Stimulated activated effector memory CD8-positive, alpha-beta T cell treated with anti-CD3 and anti-CD28 coated beads, Interleukin-12 subunit alpha, Interleukin-12 subunit beta, amount 100 ng/mL, for 72 hours (primary cell): ENCODE results near the gene RWDD1.
A peak's percentile ranks its signal among the peaks of the same experiment; 100 is the strongest.

ENCODE experiments used
- ATAC-seq: fragments of 150-1000 bp; cut with Tn5 transposase; 2 replicates; pipeline ENCODE4 v1.10.0; 2021
- DNase-seq, 2 donors: peaks; one replicate each; pipeline ENCODE4 v3.0.0; 2021 to 2022; ENCODE audit warnings: low spot score in 2 of 2
- H3K27ac Mint-ChIP-seq: one replicate; pipeline ENCODE4 v1.8.0; 2022; ENCODE audit warnings: mild to moderate bottlenecking, mixed read lengths
- H3K36me3 Mint-ChIP-seq: one replicate; pipeline ENCODE4 v1.8.0; 2022; ENCODE audit warnings: mild to moderate bottlenecking, mixed read lengths
- H3K4me1 Mint-ChIP-seq: one replicate; pipeline ENCODE4 v1.8.0; 2022; ENCODE audit warnings: mixed read lengths
- H3K4me3 Mint-ChIP-seq: one replicate; pipeline ENCODE4 v1.8.0; 2022; ENCODE audit warnings: mild to moderate bottlenecking, mixed read lengths
- H3K9me3 Mint-ChIP-seq: one replicate; pipeline ENCODE4 v1.8.0; 2022; ENCODE audit warnings: mixed read lengths

RWDD1 gene

GRCh38 chr6:116547358-116547757 lies 23.9 kb upstream of the RWDD1 start:
- no peaks in the 10 kb centered on the region for H3K36me3 Mint-ChIP-seq
- H3K27ac Mint-ChIP-seq: no peak overlapping the region
- no peaks in the 10 kb centered on the region for H3K4me1 Mint-ChIP-seq
- DNase-seq (no peak), ATAC-seq (no peak)
- no peaks in the 10 kb centered on the region for H3K9me3 Mint-ChIP-seq
- H3K4me3 Mint-ChIP-seq: no peak overlapping the region

DNA sequence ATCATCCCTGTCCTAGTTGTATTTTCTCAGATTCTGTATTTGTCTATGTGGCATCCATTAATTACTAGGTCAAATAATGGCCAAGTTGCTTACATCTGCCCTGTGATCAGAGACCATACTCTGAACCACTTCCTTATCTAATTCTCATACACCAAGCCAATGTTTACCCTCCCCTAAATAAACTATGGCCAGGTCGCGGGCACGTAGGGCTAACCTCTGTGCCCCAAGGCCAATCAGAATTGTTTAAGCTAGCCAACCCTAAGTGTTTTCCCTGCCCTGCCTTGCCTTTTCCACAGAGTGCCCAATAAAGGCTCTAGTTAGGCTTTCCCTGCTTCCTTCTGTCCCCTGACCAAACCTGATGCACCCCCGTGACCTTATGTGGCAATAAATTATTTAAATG lies 20.5 kb upstream of the RWDD1 start:
- Mint-ChIP-seq H3K36me3 (no peaks in the 10 kb centered on the region), H3K4me3 (no peak overlapping the region), H3K9me3 (no peaks in the 10 kb centered on the region), H3K27ac (no peak overlapping the region), H3K4me1 (no peaks in the 10 kb centered on the region)
- DNase-seq (no peak), ATAC-seq (no peak)

DNA sequence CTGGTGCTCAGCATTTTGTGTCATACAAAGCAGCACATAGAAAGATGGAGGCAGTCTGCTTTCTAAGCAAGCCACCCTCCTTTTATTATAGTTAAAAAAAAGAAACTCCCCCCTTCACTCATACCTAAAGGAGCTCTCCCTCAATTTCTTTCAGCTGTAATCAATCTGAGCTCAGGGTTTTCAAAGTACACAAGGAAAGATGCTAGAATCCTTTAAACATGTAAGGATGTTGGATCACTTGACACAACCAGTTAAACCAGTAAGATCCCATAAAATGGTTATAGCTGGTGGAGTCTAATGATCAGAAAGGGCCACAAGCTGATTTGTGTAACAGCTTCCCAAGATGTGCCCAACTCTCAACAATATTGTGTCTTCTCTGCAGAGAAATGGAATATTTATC lies 17.9 kb upstream of the RWDD1 start, which contains the start of gene CALHM4:
CALHM4 (plus strand) TSS at position 301 of the 400 bp plus-strand sequence; CDS start at position 344, 43 bp downstream.
- Mint-ChIP-seq H3K36me3 (no peaks in the 10 kb centered on the region), H3K4me3 (no peak within 1 kb of the TSS), H3K4me1 (no peaks in the 10 kb centered on the region), H3K9me3 (no peaks in the 10 kb centered on the region), H3K27ac (no peak within 1 kb of the TSS)
- DNase-seq (no peak), ATAC-seq (no peak)

DNA sequence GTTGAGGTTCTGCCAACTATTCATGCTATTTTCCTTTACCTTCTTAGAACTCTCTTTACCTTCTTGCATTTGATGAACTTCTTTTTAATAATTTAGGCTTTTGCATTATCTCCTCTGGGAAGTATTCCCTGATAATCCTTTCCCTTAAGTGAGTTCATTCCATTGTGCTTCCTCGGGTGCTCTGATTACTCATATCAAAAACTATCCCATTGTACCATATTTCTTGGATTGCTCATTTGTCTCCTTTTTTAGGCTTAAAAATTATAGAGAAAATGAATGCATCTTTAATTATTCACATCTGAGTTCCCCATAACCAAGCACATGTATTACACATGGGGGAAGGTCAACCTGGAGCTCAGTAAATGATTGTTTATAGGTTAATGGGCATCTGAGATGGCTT lies 15.2 kb upstream of the RWDD1 start:
- H3K4me1 Mint-ChIP-seq: no peaks in the 10 kb centered on the region
- no peak overlapping the region for H3K4me3 Mint-ChIP-seq
- H3K9me3 Mint-ChIP-seq: no peaks in the 10 kb centered on the region
- no peaks in the 10 kb centered on the region for H3K36me3 Mint-ChIP-seq
- DNase-seq (no peak), ATAC-seq (no peak)
- H3K27ac Mint-ChIP-seq: no peak overlapping the region

- no peaks in the 10 kb centered on the region for H3K9me3 Mint-ChIP-seq
Observed at GRCh38 chr6:116556814-116557415, 14.4 kb upstream of the RWDD1 start.

GRCh38 chr6:116557893-116558292 lies 13.4 kb upstream of the RWDD1 start:
- Mint-ChIP-seq H3K27ac (no peak overlapping the region), H3K4me3 (no peak overlapping the region), H3K4me1 (no peaks in the 10 kb centered on the region), H3K9me3 (no peaks in the 10 kb centered on the region), H3K36me3 (no peaks in the 10 kb centered on the region)
- no peak for ATAC-seq
- DNase-seq: no peak

More at GRCh38 chr6:116556814-116557415, 14.4 kb upstream of the RWDD1 start:
- no peaks in the 10 kb centered on the region for H3K4me1 Mint-ChIP-seq
- DNase-seq (no peak), ATAC-seq (no peak)
- H3K36me3 Mint-ChIP-seq: no peaks in the 10 kb centered on the region
- H3K27ac Mint-ChIP-seq: no peak overlapping the region
- no peak overlapping the region for H3K4me3 Mint-ChIP-seq

GRCh38 chr6:116560130-116560529 lies 11.2 kb upstream of the RWDD1 start:
- no peaks in the 10 kb centered on the region for H3K36me3 Mint-ChIP-seq
- no peak overlapping the region for H3K4me3 Mint-ChIP-seq
- DNase-seq (no peak), ATAC-seq (no peak)
- no peaks in the 10 kb centered on the region for H3K4me1 Mint-ChIP-seq
- H3K27ac Mint-ChIP-seq: no peak overlapping the region
- H3K9me3 Mint-ChIP-seq: no peaks in the 10 kb centered on the region

- ATAC-seq (peak; percentile 67), DNase-seq (peak; percentile 43 to 81)
- Mint-ChIP-seq H3K4me3 (no peak overlapping the region), H3K36me3 (no peaks in the 10 kb centered on the region), H3K9me3 (no peaks in the 10 kb centered on the region), H3K27ac (no peak overlapping the region), H3K4me1 (no peaks in the 10 kb centered on the region)
Observed at GRCh38 chr6:116561377-116562018, 9.8 kb upstream of the RWDD1 start.

- H3K36me3 Mint-ChIP-seq: no peaks in the 10 kb centered on the region
- ATAC-seq (no peak), DNase-seq (no peak)
- H3K4me1 Mint-ChIP-seq: no peaks in the 10 kb centered on the region
- no peak overlapping the region for H3K4me3 Mint-ChIP-seq
- no peaks in the 10 kb centered on the region for H3K9me3 Mint-ChIP-seq
- no peak overlapping the region for H3K27ac Mint-ChIP-seq
Observed at GRCh38 chr6:116562019-116562403, 9.3 kb upstream of the RWDD1 start.

GRCh38 chr6:116562614-116563013 lies 8.7 kb upstream of the RWDD1 start:
- H3K4me1 Mint-ChIP-seq: no peaks in the 10 kb centered on the region
- no peak overlapping the region for H3K4me3 Mint-ChIP-seq
- H3K36me3 Mint-ChIP-seq: no peaks in the 10 kb centered on the region
- DNase-seq (no peak), ATAC-seq (no peak)
- no peak overlapping the region for H3K27ac Mint-ChIP-seq
- no peaks in the 10 kb centered on the region for H3K9me3 Mint-ChIP-seq

DNA sequence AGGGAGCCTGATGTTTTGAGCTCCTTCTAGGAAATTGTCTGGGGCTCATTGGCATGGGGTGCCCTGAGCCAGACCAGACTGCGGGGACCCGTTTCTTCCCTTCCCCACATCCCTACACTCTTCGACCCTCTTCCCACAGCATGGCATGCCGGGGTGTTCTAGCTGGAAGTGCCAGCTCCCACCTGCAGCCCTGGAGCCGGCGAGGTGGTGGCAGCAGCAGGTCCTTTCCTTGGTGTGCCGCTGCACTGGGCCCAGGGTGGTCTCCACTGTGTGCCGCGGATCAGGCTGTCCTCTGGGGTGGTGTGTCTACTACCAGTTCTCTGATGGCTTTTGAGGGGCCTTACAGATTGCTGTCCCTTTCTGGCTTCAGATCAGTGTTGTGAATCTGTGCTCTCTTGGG lies 7.5 kb upstream of the RWDD1 start:
- no peak overlapping the region for H3K4me3 Mint-ChIP-seq
- H3K9me3 Mint-ChIP-seq: no peaks in the 10 kb centered on the region
- DNase-seq (no peak), ATAC-seq (no peak)
- no peaks in the 10 kb centered on the region for H3K36me3 Mint-ChIP-seq
- no peak overlapping the region for H3K27ac Mint-ChIP-seq
- H3K4me1 Mint-ChIP-seq: no peaks in the 10 kb centered on the region

- DNase-seq: no peak
- Mint-ChIP-seq H3K4me3 (no peak overlapping the region), H3K27ac (no peak overlapping the region), H3K9me3 (no peaks in the 10 kb centered on the region), H3K4me1 (no peaks in the 10 kb centered on the region), H3K36me3 (no peaks in the 10 kb centered on the region)
- no peak for ATAC-seq
Observed at GRCh38 chr6:116564311-116564710, 7.0 kb upstream of the RWDD1 start.

- Mint-ChIP-seq H3K4me1 (no peaks in the 10 kb centered on the region), H3K27ac (no peak overlapping the region), H3K36me3 (no peaks in the 10 kb centered on the region), H3K4me3 (no peak overlapping the region), H3K9me3 (no peaks in the 10 kb centered on the region)
- no peak for DNase-seq
- peak; percentile 56 for ATAC-seq
Observed at GRCh38 chr6:116564921-116565872, 6.1 kb upstream of the RWDD1 start.

DNA sequence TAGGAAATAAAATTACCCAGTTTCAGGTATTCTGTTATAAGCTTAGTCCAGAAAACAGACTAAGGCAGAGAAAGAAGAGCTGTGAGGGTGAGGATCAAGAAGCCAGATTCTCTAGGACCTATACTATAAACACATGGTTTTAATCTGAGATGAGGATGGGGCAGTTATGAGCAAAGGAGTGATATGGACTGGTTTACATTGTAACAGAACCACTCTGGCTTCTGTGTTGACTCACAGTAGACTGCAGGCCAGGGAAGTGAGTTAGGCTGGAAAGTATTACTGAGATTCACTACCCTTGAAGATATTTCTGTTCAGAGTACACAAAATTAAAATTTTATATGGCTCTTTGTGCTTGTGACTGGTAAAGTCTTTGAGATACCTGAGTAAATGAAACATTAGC lies 3.2 kb upstream of the RWDD1 start:
- Mint-ChIP-seq H3K4me1 (peaks cover 18% of the 10 kb centered on the region), H3K27ac (no peak overlapping the region), H3K36me3 (peaks cover 11% of the 10 kb centered on the region)

GRCh38 chr6:116568821-116569755 lies 2.2 kb upstream of the RWDD1 start:
- peaks cover 24% of the 10 kb centered on the region for H3K4me1 Mint-ChIP-seq
- no peak overlapping the region for H3K4me3 Mint-ChIP-seq
- no peak for ATAC-seq
- H3K9me3 Mint-ChIP-seq: no peaks in the 10 kb centered on the region
- no peak for DNase-seq
- H3K36me3 Mint-ChIP-seq: peaks cover 18% of the 10 kb centered on the region
- H3K27ac Mint-ChIP-seq: no peak overlapping the region

More for the DNA sequence above, 3.2 kb upstream of the RWDD1 start:
- DNase-seq: no peak
- Mint-ChIP-seq H3K4me3 (no peak overlapping the region), H3K9me3 (no peaks in the 10 kb centered on the region)
- ATAC-seq: no peak
